ENCODE measurements around the gene PLA2G2F. TPM values are rescaled to one million over a fixed set of nuclear protein-coding genes. Genes with fewer than 3 reads are reported as not detected.

PLA2G2F gene
- total RNA-seq, 1 donor from 2014 or later = not detected

- Mint-ChIP-seq H3K4me3 (ENCODE audit: unreplicated experiment) (no peak overlapping the region), H3K36me3 (ENCODE audit: low read depth, unreplicated experiment) (no peaks in the 10 kb centered on the region), H3K4me1 (ENCODE audit: unreplicated experiment) (peaks cover 4% of the 10 kb centered on the region), H3K9me3 (ENCODE audit: unreplicated experiment) (no peaks in the 10 kb centered on the region), H3K27ac (ENCODE audit: unreplicated experiment) (no peak overlapping the region), H3K27me3 (ENCODE audit: unreplicated experiment) (peaks cover 4% of the 10 kb centered on the region)
- DNase-seq (ENCODE audit: low spot score) = no peak
- TF ChIP-seq, protein P1, sequence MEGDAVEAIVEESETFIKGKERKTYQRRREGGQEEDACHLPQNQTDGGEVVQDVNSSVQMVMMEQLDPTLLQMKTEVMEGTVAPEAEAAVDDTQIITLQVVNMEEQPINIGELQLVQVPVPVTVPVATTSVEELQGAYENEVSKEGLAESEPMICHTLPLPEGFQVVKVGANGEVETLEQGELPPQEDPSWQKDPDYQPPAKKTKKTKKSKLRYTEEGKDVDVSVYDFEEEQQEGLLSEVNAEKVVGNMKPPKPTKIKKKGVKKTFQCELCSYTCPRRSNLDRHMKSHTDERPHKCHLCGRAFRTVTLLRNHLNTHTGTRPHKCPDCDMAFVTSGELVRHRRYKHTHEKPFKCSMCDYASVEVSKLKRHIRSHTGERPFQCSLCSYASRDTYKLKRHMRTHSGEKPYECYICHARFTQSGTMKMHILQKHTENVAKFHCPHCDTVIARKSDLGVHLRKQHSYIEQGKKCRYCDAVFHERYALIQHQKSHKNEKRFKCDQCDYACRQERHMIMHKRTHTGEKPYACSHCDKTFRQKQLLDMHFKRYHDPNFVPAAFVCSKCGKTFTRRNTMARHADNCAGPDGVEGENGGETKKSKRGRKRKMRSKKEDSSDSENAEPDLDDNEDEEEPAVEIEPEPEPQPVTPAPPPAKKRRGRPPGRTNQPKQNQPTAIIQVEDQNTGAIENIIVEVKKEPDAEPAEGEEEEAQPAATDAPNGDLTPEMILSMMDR (IDR thresholded peaks at IDR 0.05; ENCODE audit: unreplicated experiment) = no peak
Measured at GRCh38 chr1:20112279-20113000, 26.7 kb upstream of the PLA2G2F start.

DNA sequence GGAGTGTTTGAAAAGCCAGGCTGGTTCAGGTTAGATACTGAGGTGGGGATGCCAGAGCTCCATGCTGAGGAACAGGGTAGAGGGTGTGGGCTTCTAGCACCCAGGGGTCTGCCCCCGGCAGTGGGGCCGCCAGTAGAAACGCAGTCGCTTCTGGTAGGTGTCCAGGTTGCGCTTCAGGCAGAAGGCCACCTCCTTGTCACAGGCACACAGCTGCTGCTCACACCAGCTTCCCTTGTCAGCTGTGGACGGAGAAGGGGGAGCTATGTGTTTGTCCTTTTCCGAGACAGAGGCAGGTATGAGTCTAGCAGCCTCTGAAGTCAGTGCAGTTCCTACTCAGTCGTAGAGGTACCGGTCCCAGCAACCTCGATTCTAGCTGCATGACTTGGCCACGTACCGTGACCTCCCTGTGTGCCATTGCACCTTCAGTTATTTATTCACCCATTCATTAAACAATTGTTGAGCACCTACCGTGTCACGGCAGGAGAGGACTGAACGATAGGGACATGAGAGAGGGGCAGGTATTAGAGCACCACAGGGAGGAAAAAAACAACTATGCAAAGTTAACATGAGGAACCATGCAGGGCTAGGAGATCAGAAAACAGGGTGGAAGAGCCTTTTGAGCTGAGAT is 25.0 kb upstream of the PLA2G2F start:
- Mint-ChIP-seq H3K27ac (ENCODE audit: unreplicated experiment) (no peak overlapping the region), H3K36me3 (ENCODE audit: low read depth, unreplicated experiment) (no peaks in the 10 kb centered on the region), H3K27me3 (ENCODE audit: unreplicated experiment) (peaks cover 2% of the 10 kb centered on the region), H3K4me1 (ENCODE audit: unreplicated experiment) (peaks cover 4% of the 10 kb centered on the region), H3K4me3 (ENCODE audit: unreplicated experiment) (no peak overlapping the region), H3K9me3 (ENCODE audit: unreplicated experiment) (no peaks in the 10 kb centered on the region)
- TF ChIP-seq, protein P1 (IDR thresholded peaks at IDR 0.05; ENCODE audit: unreplicated experiment) = no peak
- DNase-seq (ENCODE audit: low spot score) = no peak

DNA sequence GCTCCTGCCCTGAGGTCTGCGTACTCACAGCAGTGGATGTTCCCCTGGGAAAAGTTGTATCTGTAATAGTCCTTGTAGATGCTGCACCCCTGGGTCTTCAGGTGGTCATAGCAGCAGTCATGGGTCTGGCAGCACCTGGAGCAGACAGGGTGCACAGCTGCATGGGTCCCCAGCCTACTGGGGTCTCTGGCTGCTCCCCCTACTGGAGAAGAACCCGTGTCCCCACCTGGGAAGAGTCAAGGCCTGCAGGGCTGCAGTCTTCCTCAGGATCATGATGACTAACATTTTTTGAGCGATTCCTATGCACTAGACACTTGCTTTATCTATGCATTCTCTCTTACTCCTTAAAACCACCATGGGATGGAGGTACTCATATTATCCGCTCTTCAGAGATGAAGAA is 23.6 kb upstream of the PLA2G2F start:
- H3K9me3 Mint-ChIP-seq (ENCODE audit: unreplicated experiment) = no peaks in the 10 kb centered on the region
- no peak for DNase-seq (ENCODE audit: low spot score)
- TF ChIP-seq, protein P1 (IDR thresholded peaks at IDR 0.05; ENCODE audit: unreplicated experiment) = no peak
- H3K36me3 Mint-ChIP-seq (ENCODE audit: low read depth, unreplicated experiment) = no peaks in the 10 kb centered on the region
- peaks cover 2% of the 10 kb centered on the region for H3K27me3 Mint-ChIP-seq (ENCODE audit: unreplicated experiment)
- peaks cover 4% of the 10 kb centered on the region for H3K4me1 Mint-ChIP-seq (ENCODE audit: unreplicated experiment)
- H3K27ac Mint-ChIP-seq (ENCODE audit: unreplicated experiment) = no peak overlapping the region
- no peak overlapping the region for H3K4me3 Mint-ChIP-seq (ENCODE audit: unreplicated experiment)

DNA sequence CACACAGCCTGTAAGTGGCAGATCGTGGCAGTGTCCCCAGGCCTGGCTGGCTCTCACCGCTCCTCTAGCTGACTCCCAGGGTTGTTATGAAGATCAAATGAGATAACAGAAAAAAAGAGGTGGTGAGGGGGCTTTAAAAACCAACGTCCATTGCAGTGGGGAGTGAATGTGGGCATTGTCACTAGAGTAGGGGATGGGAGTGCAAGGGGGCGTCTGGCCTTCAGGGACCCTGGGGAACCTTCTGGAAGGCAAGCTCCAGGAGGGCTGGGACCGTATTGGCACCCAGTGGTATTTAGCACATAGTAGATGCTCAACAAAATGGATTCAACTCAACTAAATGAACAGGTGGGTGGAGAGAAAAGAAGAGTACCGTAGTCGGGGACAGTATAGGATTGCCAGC is 23.2 kb upstream of the PLA2G2F start:
- H3K27me3 Mint-ChIP-seq (ENCODE audit: unreplicated experiment) = peaks cover 2% of the 10 kb centered on the region
- H3K9me3 Mint-ChIP-seq (ENCODE audit: unreplicated experiment) = no peaks in the 10 kb centered on the region
- TF ChIP-seq, protein P1 (IDR thresholded peaks at IDR 0.05; ENCODE audit: unreplicated experiment) = no peak
- no peaks in the 10 kb centered on the region for H3K36me3 Mint-ChIP-seq (ENCODE audit: low read depth, unreplicated experiment)
- H3K4me3 Mint-ChIP-seq (ENCODE audit: unreplicated experiment) = no peak overlapping the region
- DNase-seq (ENCODE audit: low spot score) = no peak
- peaks cover 4% of the 10 kb centered on the region for H3K4me1 Mint-ChIP-seq (ENCODE audit: unreplicated experiment)
- no peak overlapping the region for H3K27ac Mint-ChIP-seq (ENCODE audit: unreplicated experiment)

DNA sequence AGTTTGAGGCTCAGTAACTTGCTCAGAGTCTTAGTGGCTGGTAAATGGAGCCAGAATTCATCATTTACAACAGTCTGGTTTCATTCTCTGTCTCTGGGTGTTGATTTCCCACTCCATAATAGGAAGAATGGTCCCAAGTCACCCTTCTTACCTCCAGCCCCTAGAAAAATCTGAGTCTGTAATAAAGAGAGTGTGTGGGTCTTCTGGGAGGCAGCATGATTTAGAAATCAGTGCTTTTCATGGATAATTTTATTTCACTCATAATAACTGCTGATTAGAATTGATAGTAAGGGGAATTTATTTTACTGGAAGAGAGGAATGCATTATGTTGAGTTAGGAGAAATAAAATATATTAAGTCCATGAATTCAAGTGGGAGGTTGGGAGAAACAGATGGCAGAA is 21.9 kb upstream of the PLA2G2F start:
- no peak overlapping the region for H3K4me3 Mint-ChIP-seq (ENCODE audit: unreplicated experiment)
- no peaks in the 10 kb centered on the region for H3K36me3 Mint-ChIP-seq (ENCODE audit: low read depth, unreplicated experiment)
- H3K27ac Mint-ChIP-seq (ENCODE audit: unreplicated experiment) = no peak overlapping the region
- TF ChIP-seq, protein P1 (IDR thresholded peaks at IDR 0.05; ENCODE audit: unreplicated experiment) = no peak
- peaks cover 2% of the 10 kb centered on the region for H3K27me3 Mint-ChIP-seq (ENCODE audit: unreplicated experiment)
- DNase-seq (ENCODE audit: low spot score) = no peak
- peaks cover 4% of the 10 kb centered on the region for H3K4me1 Mint-ChIP-seq (ENCODE audit: unreplicated experiment)
- no peaks in the 10 kb centered on the region for H3K9me3 Mint-ChIP-seq (ENCODE audit: unreplicated experiment)
